ENCODE results near the gene CPNE1. TPM values are rescaled to one million over a fixed set of nuclear protein-coding genes. Genes with fewer than 3 reads are reported as not detected.

Gene CPNE1
- total RNA-seq, 1 donor from 2014 or later = 116 TPM

DNA sequence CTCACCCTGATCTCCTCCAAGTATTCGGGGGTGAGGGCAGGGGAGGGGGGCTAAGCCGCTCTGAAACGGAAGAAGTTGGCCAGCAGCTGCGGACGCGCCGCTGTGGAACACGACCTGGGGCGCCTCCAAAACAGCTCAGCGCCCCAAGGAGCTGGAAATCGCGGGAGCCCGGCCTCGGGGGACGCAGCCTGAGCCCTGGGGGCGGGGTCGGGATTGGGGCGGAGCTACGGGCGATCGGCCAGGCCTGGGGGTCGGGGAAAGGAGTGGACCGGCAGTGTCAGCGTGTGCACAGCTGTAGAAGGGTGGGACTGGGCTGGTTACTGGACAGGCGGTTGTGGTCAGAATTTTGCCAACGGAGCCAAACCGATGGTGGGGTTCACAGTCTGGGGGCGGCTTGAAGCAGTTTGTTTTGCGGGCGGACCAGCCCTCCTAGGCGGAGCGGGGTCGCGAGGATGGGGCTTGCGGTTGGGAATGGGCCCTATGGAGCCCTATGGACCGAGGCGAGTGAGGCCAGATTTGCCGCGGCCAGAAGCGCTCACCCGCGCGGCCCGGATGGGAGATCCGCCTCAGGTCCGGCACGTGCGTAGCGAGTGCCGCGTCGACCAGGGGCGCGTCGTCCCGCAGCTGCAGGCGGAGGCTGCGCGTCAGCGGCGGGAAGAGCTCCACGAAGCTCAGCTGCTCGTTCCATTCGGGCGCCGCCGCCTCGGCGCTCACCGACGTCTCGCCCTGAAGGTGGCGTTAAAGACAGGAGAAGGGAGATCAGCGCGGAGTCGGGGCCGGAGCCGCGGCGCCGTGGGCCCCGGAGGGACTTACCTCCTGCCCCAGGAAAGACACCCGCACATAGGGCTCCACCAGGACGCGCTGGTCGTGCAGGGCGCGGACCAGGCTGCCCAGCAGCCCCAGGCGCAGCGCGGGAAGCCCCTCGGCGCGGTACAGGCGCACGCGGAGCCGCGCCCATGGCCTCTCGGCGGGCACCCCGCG, 63.4 kb downstream of the CPNE1 start:
- Histone ChIP-seq H3K27ac (ENCODE audit: low read depth, low read length) (no peak overlapping the region), H3K9ac (ENCODE audit: low read depth in 1 of 3, low read length in 3 of 3) (peak overlapping the region; percentile 50 to 78 (median 57)), H3K36me3 (ENCODE audit: control insufficient read depth in 3 of 3, insufficient read depth in 3 of 3, low read length in 3 of 3) (no peaks in the 10 kb centered on the region), H3K4me1 (ENCODE audit: control insufficient read depth in 3 of 3, insufficient read depth in 3 of 3, low read length in 3 of 3) (peaks cover 9 to 19% (median 15%) of the 10 kb centered on the region in 3 donors), H3K9me3 (ENCODE audit: control insufficient read depth in 3 of 3, low read length in 3 of 3) (no peaks in the 10 kb centered on the region), H3K4me3 (ENCODE audit: low read length in 3 of 3) (peak overlapping the region; percentile 67 to 73 (median 70)), H3K27me3 (ENCODE audit: control insufficient read depth in 3 of 3, insufficient read depth in 3 of 3, low read length in 3 of 3) (peaks cover 11 to 17% (median 15%) of the 10 kb centered on the region in 3 donors)

DNA sequence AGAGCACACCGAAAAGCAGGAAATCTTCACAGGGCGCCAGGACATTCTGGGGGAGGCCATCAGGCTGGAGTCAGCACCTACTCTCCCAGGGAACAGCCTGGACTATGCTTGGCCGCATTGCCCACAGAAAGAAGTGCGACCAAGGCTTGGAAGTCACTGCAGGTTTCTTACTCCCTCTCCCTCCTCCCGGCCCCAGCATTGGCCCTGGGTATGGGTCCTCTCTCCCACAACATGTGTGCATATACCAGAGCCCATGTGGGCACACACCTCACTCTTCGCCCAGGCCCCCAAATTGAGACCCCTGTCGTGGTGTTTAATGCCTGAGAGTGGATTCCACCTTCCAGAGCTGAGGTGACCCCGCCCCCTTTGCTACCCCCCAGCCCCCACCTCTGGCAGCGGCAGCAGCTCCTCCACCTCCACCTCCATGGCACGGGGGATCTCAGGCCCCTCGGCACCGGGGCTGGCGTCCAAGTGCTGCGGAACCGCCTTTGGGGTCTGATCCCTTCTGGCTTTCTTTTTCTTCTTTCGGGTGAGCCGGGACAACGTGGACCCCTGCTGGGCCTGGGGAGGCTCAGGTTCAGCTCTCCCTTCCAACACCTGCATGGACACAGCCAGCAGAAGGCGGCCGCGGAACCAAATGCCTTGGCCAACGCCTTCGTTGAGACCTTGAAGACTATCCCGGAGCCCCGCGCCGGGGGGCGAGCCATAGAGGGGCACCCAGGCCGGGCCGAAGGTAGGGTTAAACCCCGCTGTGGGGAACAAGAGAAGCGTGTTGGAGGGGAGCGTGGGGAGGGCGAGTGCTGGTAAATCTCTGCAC, 64.3 kb downstream of the CPNE1 start:
- H3K36me3 ChIP-seq (ENCODE audit: control insufficient read depth in 3 of 3, insufficient read depth in 3 of 3, low read length in 3 of 3) = no peaks in the 10 kb centered on the region
- H3K27ac ChIP-seq (ENCODE audit: low read depth, low read length) = no peak overlapping the region
- H3K4me3 ChIP-seq (ENCODE audit: low read length in 3 of 3) = peak overlapping the region; percentile 67 to 73 (median 70)
- H3K9ac ChIP-seq (ENCODE audit: low read depth in 1 of 3, low read length in 3 of 3) = peak overlapping the region in 1 of 3 donors; percentile 57
- peaks cover 9 to 19% (median 15%) of the 10 kb centered on the region in 3 donors for H3K4me1 ChIP-seq (ENCODE audit: control insufficient read depth in 3 of 3, insufficient read depth in 3 of 3, low read length in 3 of 3)
- no peaks in the 10 kb centered on the region for H3K9me3 ChIP-seq (ENCODE audit: control insufficient read depth in 3 of 3, low read length in 3 of 3)
- peaks cover 9 to 17% (median 15%) of the 10 kb centered on the region in 3 donors for H3K27me3 ChIP-seq (ENCODE audit: control insufficient read depth in 3 of 3, insufficient read depth in 3 of 3, low read length in 3 of 3)

DNA sequence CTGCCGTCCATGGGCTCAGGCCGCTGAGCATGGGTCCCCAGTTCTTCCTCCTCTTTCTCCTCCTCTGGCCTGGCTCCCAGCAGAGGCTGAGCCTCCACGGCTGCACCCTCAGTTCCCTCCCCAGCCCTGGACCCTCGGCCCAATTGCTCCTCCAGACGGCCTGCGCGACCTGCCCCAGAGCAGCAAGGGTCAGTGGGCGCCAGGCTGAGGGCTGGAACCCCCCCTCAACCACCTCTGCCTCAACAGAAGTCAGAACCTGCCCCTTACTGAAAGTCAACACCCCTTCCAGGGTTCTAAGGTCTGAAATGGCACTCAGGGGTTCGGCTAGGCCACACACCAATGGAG, 65.0 kb downstream of the CPNE1 start:
- H3K36me3 ChIP-seq (ENCODE audit: control insufficient read depth in 3 of 3, insufficient read depth in 3 of 3, low read length in 3 of 3) = no peaks in the 10 kb centered on the region
- H3K4me3 ChIP-seq (ENCODE audit: low read length in 3 of 3) = no peak overlapping the region
- H3K27ac ChIP-seq (ENCODE audit: low read depth, low read length) = no peak overlapping the region
- H3K9me3 ChIP-seq (ENCODE audit: control insufficient read depth in 3 of 3, low read length in 3 of 3) = no peaks in the 10 kb centered on the region
- H3K4me1 ChIP-seq (ENCODE audit: control insufficient read depth in 3 of 3, insufficient read depth in 3 of 3, low read length in 3 of 3) = peaks cover 9 to 19% (median 15%) of the 10 kb centered on the region in 3 donors
- H3K27me3 ChIP-seq (ENCODE audit: control insufficient read depth in 3 of 3, insufficient read depth in 3 of 3, low read length in 3 of 3) = peaks cover 9 to 17% (median 15%) of the 10 kb centered on the region in 3 donors
- no peak overlapping the region for H3K9ac ChIP-seq (ENCODE audit: low read depth in 1 of 3, low read length in 3 of 3)

- peaks cover 9 to 17% (median 15%) of the 10 kb centered on the region in 3 donors for H3K27me3 ChIP-seq (ENCODE audit: control insufficient read depth in 3 of 3, insufficient read depth in 3 of 3, low read length in 3 of 3)
- H3K27ac ChIP-seq (ENCODE audit: low read depth, low read length) = no peak overlapping the region
- H3K9ac ChIP-seq (ENCODE audit: low read depth in 1 of 3, low read length in 3 of 3) = no peak overlapping the region
- no peaks in the 10 kb centered on the region for H3K36me3 ChIP-seq (ENCODE audit: control insufficient read depth in 3 of 3, insufficient read depth in 3 of 3, low read length in 3 of 3)
- peaks cover 9 to 19% (median 15%) of the 10 kb centered on the region in 3 donors for H3K4me1 ChIP-seq (ENCODE audit: control insufficient read depth in 3 of 3, insufficient read depth in 3 of 3, low read length in 3 of 3)
- no peaks in the 10 kb centered on the region for H3K9me3 ChIP-seq (ENCODE audit: control insufficient read depth in 3 of 3, low read length in 3 of 3)
- no peak overlapping the region for H3K4me3 ChIP-seq (ENCODE audit: low read length in 3 of 3)
Observed at GRCh38 chr20:35598899-35599775, 65.6 kb downstream of the CPNE1 start.

- no peak overlapping the region for H3K27ac ChIP-seq (ENCODE audit: low read depth, low read length)
- no peak overlapping the region for H3K9ac ChIP-seq (ENCODE audit: low read depth in 1 of 3, low read length in 3 of 3)
- H3K36me3 ChIP-seq (ENCODE audit: control insufficient read depth in 3 of 3, insufficient read depth in 3 of 3, low read length in 3 of 3) = no peaks in the 10 kb centered on the region
- peaks cover 9 to 19% (median 15%) of the 10 kb centered on the region in 3 donors for H3K4me1 ChIP-seq (ENCODE audit: control insufficient read depth in 3 of 3, insufficient read depth in 3 of 3, low read length in 3 of 3)
- H3K4me3 ChIP-seq (ENCODE audit: low read length in 3 of 3) = no peak overlapping the region
- H3K9me3 ChIP-seq (ENCODE audit: control insufficient read depth in 3 of 3, low read length in 3 of 3) = no peaks in the 10 kb centered on the region
- H3K27me3 ChIP-seq (ENCODE audit: control insufficient read depth in 3 of 3, insufficient read depth in 3 of 3, low read length in 3 of 3) = peaks cover 9 to 17% (median 15%) of the 10 kb centered on the region in 3 donors
Observed at GRCh38 chr20:35598476-35598875, 66.2 kb downstream of the CPNE1 start.

GRCh38 chr20:35597186-35597585, 67.5 kb downstream of the CPNE1 start:
- H3K27me3 ChIP-seq (ENCODE audit: control insufficient read depth in 3 of 3, insufficient read depth in 3 of 3, low read length in 3 of 3) = peaks cover 6 to 17% (median 15%) of the 10 kb centered on the region in 3 donors
- peaks cover 9 to 17% (median 15%) of the 10 kb centered on the region in 3 donors for H3K4me1 ChIP-seq (ENCODE audit: control insufficient read depth in 3 of 3, insufficient read depth in 3 of 3, low read length in 3 of 3)
- H3K27ac ChIP-seq (ENCODE audit: low read depth, low read length) = no peak overlapping the region

GRCh38 chr20:35595901-35596300, 68.8 kb downstream of the CPNE1 start:
- Histone ChIP-seq H3K4me3 (ENCODE audit: low read length in 3 of 3) (no peak overlapping the region), H3K27me3 (ENCODE audit: control insufficient read depth in 3 of 3, insufficient read depth in 3 of 3, low read length in 3 of 3) (peaks cover 5 to 14% (median 10%) of the 10 kb centered on the region in 3 donors), H3K4me1 (ENCODE audit: control insufficient read depth in 3 of 3, insufficient read depth in 3 of 3, low read length in 3 of 3) (peaks cover 4% of the 10 kb centered on the region in 3 donors), H3K27ac (ENCODE audit: low read depth, low read length) (no peak overlapping the region), H3K36me3 (ENCODE audit: control insufficient read depth in 3 of 3, insufficient read depth in 3 of 3, low read length in 3 of 3) (no peaks in the 10 kb centered on the region), H3K9me3 (ENCODE audit: control insufficient read depth in 3 of 3, low read length in 3 of 3) (no peaks in the 10 kb centered on the region), H3K9ac (ENCODE audit: low read depth in 1 of 3, low read length in 3 of 3) (no peak overlapping the region)

More at GRCh38 chr20:35597186-35597585, 67.5 kb downstream of the CPNE1 start:
- H3K9ac ChIP-seq (ENCODE audit: low read depth in 1 of 3, low read length in 3 of 3) = no peak overlapping the region
- no peaks in the 10 kb centered on the region for H3K36me3 ChIP-seq (ENCODE audit: control insufficient read depth in 3 of 3, insufficient read depth in 3 of 3, low read length in 3 of 3)
- no peaks in the 10 kb centered on the region for H3K9me3 ChIP-seq (ENCODE audit: control insufficient read depth in 3 of 3, low read length in 3 of 3)
- H3K4me3 ChIP-seq (ENCODE audit: low read length in 3 of 3) = no peak overlapping the region

GRCh38 chr20:35595456-35595855, 69.2 kb downstream of the CPNE1 start:
- no peak overlapping the region for H3K9ac ChIP-seq (ENCODE audit: low read depth in 1 of 3, low read length in 3 of 3)
- no peak overlapping the region for H3K4me3 ChIP-seq (ENCODE audit: low read length in 3 of 3)
- H3K27ac ChIP-seq (ENCODE audit: low read depth, low read length) = no peak overlapping the region
- H3K27me3 ChIP-seq (ENCODE audit: control insufficient read depth in 3 of 3, insufficient read depth in 3 of 3, low read length in 3 of 3) = peaks cover 5 to 11% (median 7%) of the 10 kb centered on the region in 3 donors
- no peaks in the 10 kb centered on the region for H3K36me3 ChIP-seq (ENCODE audit: control insufficient read depth in 3 of 3, insufficient read depth in 3 of 3, low read length in 3 of 3)
- no peaks in the 10 kb centered on the region for H3K9me3 ChIP-seq (ENCODE audit: control insufficient read depth in 3 of 3, low read length in 3 of 3)
- H3K4me1 ChIP-seq (ENCODE audit: control insufficient read depth in 3 of 3, insufficient read depth in 3 of 3, low read length in 3 of 3) = peaks cover 0 to under 1% (median 0%) of the 10 kb centered on the region in 3 donors

DNA sequence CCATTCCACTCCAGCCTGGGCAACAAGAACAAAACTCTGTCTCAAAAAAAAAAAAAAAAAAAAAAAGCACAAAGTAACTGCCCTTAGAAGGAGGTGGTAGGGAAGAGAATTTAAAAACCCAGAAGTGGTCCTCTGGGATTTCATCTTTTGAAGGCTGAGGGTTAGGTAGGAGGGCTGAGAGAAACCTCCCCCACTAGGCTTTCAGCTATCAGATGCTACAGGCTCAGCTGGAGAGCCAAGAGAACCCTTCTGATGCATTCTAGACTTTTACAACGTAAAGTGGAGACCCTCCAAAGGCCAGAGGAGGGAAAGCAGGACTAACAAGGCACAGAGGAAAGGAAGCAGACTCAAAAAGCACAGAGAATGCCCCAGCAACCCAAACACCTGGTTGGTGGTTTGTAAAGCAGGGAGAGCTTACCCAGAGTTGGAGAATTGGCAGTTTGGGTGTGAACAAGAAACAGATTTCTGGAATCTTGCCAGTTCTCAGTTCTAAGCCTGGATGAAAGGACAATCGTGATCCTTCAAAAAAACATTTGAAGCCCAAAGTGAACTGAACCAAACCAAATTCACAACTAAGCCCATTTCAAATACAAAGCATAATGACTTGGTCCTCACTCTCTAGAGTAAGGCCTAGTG, 72.2 kb downstream of the CPNE1 start:
- H3K27ac ChIP-seq (ENCODE audit: low read depth, low read length) = no peak overlapping the region
- no peaks in the 10 kb centered on the region for H3K9me3 ChIP-seq (ENCODE audit: control insufficient read depth in 3 of 3, low read length in 3 of 3)
- no peaks in the 10 kb centered on the region for H3K4me1 ChIP-seq (ENCODE audit: control insufficient read depth in 3 of 3, insufficient read depth in 3 of 3, low read length in 3 of 3)
- no peak overlapping the region for H3K9ac ChIP-seq (ENCODE audit: low read depth in 1 of 3, low read length in 3 of 3)
- H3K4me3 ChIP-seq (ENCODE audit: low read length in 3 of 3) = no peak overlapping the region
- H3K27me3 ChIP-seq (ENCODE audit: control insufficient read depth in 3 of 3, insufficient read depth in 3 of 3, low read length in 3 of 3) = no peaks in the 10 kb centered on the region
- no peaks in the 10 kb centered on the region for H3K36me3 ChIP-seq (ENCODE audit: control insufficient read depth in 3 of 3, insufficient read depth in 3 of 3, low read length in 3 of 3)

Data from skeletal muscle tissue (tissue), 4 donors.